Activated naive CD4-positive, alpha-beta T cell treated with Interleukin-2 at 50 U/mL for 16 hours (primary cell): ENCODE results near the gene NPBWR2.

Experiments used
- DNase-seq: peaks from one replicate; pipeline ENCODE4 v3.0.0-alpha.2; 2020

Gene NPBWR2

GRCh38 chr20:64106981-64107735, at the start of gene NPBWR2:
TSS of gene NPBWR2 (minus strand) at chr20:64107565. CDS start at chr20:64106831, 734 bp downstream.
- DNase-seq = no peak

GRCh38 chr20:64156136-64156885, 48.9 kb upstream of the NPBWR2 start:
- DNase-seq = no peak

GRCh38 chr20:64155258-64156135, 48.1 kb upstream of the NPBWR2 start:
- no peak for DNase-seq

GRCh38 chr20:64154590-64155257, 47.4 kb upstream of the NPBWR2 start:
- no peak for DNase-seq

- DNase-seq = no peak
Measured at GRCh38 chr20:64153861-64154589, 46.7 kb upstream of the NPBWR2 start.

- DNase-seq = no peak
Measured at GRCh38 chr20:64153410-64153809, 46.0 kb upstream of the NPBWR2 start.

- no peak for DNase-seq
Measured at GRCh38 chr20:64152906-64153305, 45.5 kb upstream of the NPBWR2 start.

GRCh38 chr20:64151633-64152530, 44.5 kb upstream of the NPBWR2 start:
- DNase-seq = no peak

GRCh38 chr20:64150756-64151632, 43.6 kb upstream of the NPBWR2 start:
- no peak for DNase-seq

GRCh38 chr20:64149809-64150560, 42.6 kb upstream of the NPBWR2 start:
- no peak for DNase-seq

GRCh38 chr20:64149141-64149540, 41.8 kb upstream of the NPBWR2 start:
- DNase-seq = no peak

- no peak for DNase-seq
Measured at GRCh38 chr20:64148581-64148980, 41.2 kb upstream of the NPBWR2 start.

- no peak for DNase-seq
Measured at GRCh38 chr20:64146936-64147477, 39.6 kb upstream of the NPBWR2 start.

GRCh38 chr20:64146301-64146935, 39.1 kb upstream of the NPBWR2 start:
- no peak for DNase-seq

GRCh38 chr20:64145458-64146300, 38.3 kb upstream of the NPBWR2 start:
- no peak for DNase-seq

GRCh38 chr20:64144144-64144912, 37.0 kb upstream of the NPBWR2 start:
- DNase-seq = no peak
